ENCODE results near the gene TRAPPC2L.

TRAPPC2L gene, protein sequence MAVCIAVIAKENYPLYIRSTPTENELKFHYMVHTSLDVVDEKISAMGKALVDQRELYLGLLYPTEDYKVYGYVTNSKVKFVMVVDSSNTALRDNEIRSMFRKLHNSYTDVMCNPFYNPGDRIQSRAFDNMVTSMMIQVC

DNA sequence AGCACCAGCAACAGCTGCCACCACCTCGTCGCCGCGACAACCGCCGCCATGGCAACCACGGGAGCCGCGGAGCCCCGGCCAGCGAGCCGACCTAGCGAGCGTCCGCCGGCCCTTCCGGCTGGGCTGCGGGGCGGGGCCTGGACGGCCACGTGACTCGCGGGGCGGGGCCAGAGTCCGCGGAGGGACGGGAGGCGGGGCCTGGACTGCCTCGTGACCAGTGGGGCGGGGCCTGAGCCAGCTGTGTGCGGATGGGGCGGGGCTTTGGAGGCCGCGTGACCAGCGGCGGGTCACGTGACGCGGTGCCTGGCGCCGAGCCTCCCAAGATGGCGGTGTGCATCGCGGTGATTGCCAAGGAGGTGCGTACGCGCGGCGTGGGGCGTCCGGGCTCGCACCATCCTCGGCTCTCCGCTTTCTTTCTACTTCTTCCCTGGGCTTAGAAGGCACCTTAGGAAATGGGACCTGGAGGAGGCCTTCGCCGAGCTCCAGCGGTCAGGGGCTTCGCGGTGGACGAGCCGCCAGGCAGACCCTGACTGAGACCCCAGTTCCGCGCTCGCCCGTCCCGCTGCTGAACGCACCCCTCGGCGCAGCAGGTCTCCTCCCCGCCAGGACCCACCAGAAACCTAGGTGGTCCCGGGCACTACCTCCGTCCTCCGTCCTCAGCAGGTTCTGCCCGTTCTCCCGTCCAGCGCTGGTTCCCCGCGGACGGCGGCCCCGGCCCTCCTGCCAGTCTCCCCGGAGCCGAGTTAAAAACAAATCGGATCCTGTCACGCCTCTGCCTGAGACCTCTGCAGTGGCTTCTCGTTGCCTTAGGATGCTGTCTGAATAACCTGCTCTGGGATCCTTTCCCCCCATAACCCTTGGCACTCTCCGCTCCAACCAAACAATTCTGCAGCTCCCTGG lies at the start of gene TRAPPC2L, which contains the start of gene GALNS:
Gene TRAPPC2L, plus strand, starts transcription at position 300 of the 900 bp plus-strand sequence. Its CDS starts 24 bp downstream, at position 324.
Gene GALNS, minus strand, starts transcription at position 120 of the 900 bp plus-strand sequence. Its CDS starts 70 bp downstream, at position 50.
- H3K27ac ChIP-seq: peak within 1 kb of the TSS; percentile 45 to 94 (median 89)

DNA sequence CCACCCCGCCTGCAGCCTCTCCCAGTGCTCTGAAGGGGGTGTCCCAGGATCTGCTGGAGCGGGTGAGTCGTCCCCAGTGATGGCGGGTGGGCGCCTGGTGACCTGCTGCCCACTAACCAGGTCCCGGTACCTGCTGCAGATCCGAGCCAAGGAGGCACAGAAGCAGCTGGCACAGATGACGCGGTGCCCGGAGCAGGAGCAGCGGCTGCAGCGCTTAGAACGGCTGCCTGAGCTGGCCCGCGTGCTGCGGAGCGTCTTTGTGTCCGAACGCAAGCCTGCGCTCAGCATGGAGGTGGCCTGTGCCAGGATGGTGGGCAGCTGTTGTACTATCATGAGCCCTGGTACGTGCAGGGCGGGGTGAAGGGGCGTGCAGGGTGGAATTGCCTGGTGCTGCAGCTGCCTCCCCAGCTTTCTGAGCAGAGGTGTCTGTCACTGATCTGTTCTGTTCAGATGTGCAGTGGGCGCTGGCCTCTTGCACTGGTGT lies 49.7 kb upstream of the TRAPPC2L start:
- Histone ChIP-seq H3K4me3 (no peak overlapping the region), H3K27ac (no peak overlapping the region)

More for the DNA sequence above, at the start of gene TRAPPC2L, which contains the start of gene GALNS:
- H3K4me3 ChIP-seq: peak within 1 kb of the TSS; percentile 73 to 99 (median 93)

DNA sequence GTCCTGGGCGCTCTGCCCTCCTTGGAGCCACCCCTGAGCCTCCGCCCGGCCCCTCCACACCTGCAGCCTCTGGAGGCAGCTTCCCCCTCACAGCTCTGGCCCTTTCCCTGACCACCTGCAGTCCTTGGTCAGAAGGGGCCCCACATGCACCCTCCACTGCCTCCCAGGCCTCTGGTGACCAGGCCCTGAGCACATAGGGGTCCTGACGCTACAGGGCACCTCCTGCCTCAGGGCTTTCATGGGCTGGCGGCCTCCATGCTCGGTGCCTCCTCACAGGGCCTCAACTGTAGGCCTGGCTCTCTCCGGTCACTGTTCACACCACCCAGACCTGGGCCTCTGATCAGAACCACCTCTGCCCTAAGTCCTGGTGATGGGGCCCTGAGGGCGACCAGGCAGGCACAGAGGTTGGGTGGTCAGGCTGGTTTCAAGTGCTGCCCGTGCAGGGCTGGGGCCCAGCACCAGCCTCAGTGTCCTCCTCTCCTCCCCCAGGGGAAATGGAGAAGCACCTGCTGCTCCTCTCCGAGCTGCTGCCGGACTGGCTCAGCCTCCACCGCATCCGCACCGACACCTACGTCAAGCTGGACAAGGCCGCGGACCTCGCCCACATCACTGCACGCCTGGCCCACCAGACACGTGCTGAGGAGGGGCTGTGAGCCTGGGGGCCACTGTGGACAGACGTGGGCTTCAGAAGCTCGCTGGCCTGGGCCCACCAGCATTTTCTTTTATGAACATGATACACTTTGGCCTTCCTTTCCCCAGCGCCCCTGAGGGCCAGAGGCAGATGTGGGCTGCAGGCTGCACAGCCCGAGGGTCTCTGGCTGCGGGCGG lies 49.1 kb upstream of the TRAPPC2L start:
- H3K4me3 ChIP-seq: no peak overlapping the region
- no peak overlapping the region for H3K27ac ChIP-seq

DNA sequence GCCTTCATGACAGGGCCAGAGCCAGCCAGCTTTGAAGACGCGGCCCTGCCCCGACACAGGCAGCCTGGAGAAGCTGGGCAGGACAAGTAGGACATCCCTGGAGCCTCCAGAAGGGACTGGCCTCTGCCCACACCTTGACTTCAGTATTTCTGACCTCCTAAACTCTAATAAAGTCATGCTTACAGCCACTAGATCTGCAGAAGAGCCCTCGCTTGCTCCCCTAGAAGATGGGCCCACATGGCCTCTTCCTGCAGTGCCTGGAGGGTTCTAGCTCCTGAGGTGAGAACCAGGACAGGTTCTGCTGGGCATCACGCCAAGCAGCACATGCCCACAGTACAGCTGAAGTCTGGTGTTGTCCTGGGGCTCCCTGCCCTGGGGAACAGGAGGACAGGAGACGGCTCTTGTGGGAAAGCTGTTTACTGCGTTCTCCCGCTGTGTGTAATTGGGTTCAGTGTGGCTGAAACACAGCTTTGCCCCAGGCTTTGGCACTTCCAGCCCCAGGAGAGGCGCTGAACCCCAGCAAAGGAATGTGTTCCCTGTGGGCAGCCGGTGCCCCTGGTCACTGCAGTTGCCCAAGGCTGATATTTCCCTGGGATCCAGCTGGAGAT lies 47.8 kb upstream of the TRAPPC2L start:
- no peak overlapping the region for H3K4me3 ChIP-seq
- H3K27ac ChIP-seq: peak overlapping the region in 1 of 21 experiments; percentile 89

DNA sequence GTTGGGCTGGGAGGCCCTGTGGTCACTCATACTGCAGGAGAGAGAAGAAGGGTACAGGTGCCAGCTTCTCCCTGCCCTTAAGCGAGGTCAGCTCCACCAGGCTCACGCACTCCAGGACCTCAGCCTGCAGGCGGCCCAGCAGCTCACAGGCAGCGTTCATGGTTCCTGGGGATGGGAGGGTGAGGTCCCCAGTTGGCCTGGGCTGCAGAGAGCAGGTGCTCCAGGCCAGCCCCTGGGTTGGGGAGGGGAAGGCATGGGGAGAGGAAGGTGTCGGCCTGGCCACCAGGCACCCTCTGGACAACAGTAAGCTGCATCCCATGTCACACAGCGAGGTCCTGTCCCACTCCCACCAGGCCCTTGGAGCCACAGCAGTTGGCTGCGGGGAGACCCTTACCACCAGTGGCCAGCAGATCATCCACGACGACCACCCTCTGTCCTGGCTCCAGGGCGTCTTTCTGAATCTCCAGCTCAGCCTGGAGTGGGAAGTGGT lies 47.2 kb upstream of the TRAPPC2L start:
- Histone ChIP-seq H3K27ac (peak overlapping the region in 6 of 21 experiments; percentile 89 to 99 (median 95)), H3K4me3 (no peak overlapping the region)

DNA sequence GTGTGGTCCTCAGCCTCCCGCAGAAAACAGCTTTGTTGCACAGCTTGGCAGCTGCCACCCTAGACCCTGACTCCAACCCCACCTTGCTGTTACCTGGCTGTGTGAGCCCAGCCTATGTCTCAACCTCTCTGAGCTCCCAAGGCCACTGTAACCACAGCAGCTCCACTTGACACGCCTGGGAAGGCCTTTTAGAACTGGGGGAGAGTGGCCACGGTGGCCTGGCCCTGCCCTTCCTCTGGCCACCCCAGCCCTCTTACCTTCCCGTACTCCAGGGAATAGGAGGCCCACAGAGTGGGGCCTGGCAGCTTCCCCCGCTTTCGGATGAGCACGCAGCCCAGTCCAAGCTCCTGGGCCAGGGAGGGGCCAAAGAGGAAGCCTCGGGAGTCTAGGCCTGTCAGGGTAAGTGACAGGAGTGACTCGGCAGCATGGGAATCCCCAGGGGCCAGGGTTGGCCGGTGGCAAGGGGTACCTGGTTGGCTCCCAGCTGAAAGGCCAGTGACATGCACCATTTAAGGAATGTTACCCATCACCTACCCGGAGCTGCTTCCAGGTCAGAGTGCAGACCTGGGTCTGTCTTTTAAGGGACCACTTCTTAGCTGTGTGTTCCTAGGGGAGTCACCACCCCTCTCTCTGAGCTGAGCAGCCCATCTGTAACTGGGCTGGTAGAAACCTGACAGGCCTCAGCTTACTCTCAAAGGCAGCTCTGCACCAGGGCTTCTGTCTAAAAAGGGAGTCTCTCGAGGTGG lies 46.6 kb upstream of the TRAPPC2L start:
- H3K4me3 ChIP-seq: peak overlapping the region; percentile 41 to 89 (median 77)
- H3K27ac ChIP-seq: peak overlapping the region in 19 of 21 experiments; percentile 87 to 99 (median 96)

DNA sequence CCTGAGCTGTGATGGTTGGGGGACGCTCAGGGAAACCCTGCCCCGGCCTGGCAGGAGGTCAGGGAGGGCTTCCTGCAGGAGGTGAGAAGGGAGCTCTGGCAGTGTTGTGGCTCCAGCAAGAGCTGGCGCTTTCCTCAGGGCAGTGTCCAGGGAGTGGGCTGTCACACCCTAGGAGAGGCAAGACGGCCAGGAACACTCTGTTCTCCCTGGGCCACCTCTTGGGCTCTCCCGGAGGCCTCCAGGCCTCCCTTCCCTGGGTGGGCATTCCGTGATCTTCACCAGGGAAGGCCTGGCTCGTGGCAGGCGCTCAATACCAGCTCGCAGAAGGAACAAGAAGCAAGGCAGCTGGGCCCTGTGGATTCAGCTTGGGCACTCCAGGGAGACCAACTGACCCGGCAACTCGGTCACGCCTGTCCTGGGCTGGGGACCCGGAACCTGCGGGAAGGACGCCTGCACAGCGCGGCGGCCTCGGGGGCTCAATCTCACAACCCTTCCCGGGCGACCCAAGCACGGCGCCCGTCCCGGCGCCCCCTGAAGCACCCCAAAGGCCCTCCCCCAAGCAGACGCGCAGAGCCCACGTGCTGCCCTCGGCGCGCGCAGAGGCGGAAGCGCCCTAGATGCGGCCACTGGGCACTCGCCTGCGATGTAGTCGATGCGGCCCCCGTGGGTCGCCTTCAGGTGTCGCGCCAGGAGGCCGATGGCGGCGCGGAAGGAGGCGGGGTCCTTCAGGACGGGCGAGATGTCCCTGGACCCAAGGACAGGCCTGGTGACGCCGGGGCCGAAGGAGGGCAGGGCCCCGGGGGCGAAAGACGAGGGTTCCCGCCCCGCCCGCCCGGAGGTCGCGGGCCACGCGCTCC lies 45.8 kb upstream of the TRAPPC2L start:
- H3K27ac ChIP-seq: peak overlapping the region; percentile 83 to 99 (median 95)
- peak overlapping the region; percentile 41 to 89 (median 77) for H3K4me3 ChIP-seq

DNA sequence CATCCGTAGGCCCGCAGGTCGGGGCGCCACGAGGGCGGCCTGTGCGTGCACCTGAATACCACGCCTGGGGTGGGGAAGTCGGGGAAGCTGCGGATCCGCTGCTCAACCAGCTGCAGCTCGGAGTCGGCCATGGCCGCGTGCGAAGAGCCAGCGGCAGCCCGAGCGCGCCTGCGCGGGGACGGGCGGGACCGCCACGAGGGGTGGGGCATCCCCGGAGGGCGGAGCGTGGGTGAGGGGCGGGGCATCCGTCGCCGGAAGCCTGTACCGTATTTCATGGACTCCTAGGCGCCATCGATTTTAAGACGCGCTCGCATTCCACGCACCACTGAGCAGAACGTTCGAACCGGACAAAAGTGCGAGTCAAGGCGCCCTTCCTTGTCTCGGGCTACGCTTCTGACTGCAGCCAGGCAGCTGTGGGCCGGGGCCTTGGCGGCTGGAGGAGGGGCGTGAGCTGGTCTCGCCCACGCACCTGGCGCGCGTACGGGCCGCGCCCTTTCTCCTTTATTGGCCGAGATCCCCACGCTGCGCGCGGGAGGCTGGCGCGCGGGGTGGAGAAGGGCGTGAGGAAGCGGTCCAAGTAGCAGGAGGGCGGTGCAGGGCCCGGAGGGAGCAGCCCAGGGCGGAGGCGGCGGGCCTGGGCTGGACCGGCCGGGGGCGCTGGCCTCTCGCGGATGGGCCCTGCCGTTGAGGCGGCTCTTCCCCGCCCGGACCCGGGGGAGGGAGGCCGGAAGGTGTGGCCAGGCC lies 45.0 kb upstream of the TRAPPC2L start, which contains the start of gene APRT:
Gene APRT, minus strand, starts transcription at position 160 of the 744 bp plus-strand sequence. Its CDS starts 29 bp downstream, at position 131.
- H3K4me3 ChIP-seq: peak within 1 kb of the TSS; percentile 41 to 89 (median 77)
- H3K27ac ChIP-seq: peak within 1 kb of the TSS; percentile 83 to 99 (median 95)

DNA sequence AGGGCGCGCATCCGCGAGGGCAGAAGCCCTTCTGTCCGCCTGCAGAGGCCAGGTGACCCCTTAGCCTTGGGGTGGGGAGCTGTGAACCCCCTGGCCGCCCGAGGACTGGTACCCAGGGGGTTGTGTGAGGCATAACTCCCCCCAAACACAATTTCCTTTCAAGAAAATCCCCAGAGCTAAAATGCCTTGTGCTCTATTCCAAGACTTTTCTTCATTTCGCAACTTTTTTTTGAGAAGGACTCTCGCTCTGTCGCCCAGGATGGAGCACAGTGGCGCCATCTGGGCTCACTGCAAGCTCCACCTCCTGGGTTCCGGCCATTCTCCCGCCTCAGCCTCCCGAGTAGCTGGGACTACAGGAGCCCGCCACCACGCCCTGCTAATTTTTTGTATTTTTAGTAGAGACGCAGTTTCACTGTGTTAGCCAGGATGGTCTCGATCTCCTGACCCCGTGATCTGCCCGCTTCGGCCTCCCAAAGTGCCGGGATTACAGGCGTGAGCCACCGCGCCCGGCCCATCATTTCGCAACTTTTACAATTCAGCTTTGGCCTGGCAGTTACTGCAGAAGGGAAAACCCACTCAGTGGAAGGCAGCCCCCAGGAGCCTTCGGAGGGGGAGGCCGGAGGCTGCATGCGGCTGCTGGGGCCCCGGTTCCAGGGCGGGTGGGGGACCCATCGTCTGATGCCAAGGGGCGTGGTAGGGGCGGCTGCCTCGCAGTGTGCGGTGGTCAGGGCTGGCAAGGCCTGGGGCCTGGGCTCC lies 44.2 kb upstream of the TRAPPC2L start:
- Histone ChIP-seq H3K27ac (peak overlapping the region in 20 of 21 experiments; percentile 87 to 99 (median 96)), H3K4me3 (peak overlapping the region; percentile 41 to 89 (median 77))

DNA sequence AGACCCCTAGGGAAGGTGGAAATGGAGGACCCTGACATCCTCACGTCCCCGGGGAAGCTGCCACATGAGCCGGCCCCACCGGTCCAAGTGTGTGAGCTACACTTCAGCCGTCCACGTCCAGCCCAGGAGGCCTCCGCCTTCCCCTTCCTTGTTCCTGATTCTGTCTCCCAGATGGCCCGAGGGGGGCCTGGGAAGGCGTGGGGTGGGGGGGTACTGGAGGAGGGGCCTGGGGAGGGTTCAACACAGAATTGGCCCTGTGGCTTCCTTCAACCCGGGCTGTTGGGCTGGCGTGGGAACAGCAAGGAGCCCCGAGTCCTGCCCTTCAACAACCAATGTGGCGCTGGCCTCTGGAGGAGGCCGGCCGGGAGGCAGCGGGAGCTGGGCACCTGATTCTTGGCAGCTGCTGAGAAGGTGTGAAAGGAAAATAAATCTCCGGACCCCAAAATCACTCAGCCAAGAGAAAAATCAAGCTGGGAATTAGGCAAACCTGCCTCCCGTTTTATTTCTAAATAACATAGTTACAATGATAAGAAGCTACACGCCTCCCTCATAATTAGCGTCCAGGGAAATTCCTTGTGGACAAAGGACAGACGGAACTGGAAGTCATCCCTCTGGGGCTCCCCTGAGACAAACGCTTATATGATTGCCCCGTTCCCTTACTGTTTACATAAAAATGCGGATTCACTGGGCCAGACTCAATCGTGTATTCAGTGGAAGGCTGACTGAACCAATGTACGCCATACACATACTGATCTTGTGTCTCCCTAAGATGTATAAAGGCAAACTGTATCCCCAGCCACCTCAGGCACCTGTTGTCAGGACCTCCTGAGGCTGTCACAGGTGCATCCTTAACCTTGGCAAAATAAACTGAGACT lies 43.4 kb upstream of the TRAPPC2L start:
- Histone ChIP-seq H3K4me3 (no peak overlapping the region), H3K27ac (peak overlapping the region in 6 of 21 experiments; percentile 89 to 98 (median 96))

DNA sequence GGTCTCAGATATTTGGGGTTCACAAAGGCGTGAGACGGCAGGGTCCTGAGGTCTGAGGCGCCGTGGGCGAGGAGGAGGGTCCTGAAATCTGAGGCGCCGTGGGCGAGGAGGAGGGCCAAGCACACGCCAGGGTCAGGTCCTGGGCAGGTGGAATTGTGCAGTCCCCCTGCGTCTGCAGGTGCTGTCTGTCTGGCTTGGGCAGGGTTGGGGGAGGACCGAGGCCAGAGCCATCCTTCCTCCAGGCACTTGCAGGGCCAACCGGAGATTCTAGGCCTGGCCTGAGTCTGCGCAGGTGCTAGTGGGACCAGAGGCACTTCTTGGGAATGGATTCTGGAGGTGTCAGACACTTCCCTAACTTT lies 42.8 kb upstream of the TRAPPC2L start:
- no peak overlapping the region for H3K4me3 ChIP-seq
- no peak overlapping the region for H3K27ac ChIP-seq

DNA sequence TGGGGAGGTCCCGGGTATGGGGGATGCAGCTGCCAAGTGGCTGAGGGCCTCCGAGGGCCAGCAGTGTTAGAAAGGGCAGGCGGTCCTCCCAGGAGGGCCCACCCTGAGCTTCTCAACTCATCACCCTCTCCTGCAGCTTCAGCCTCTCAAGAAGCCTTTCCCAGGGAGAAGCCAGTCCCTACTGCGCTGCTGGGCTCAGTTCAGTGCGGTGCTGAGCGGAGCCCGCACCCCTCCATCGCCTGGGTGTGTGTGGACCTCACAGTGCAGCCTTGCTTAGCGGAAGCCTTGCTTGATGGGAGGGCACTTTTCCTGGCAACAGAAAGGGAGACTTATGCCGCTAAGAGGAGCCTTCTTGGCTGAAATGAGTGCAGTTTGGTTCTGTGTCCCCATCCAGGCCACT lies 41.7 kb upstream of the TRAPPC2L start:
- Histone ChIP-seq H3K4me3 (no peak overlapping the region), H3K27ac (no peak overlapping the region)

DNA sequence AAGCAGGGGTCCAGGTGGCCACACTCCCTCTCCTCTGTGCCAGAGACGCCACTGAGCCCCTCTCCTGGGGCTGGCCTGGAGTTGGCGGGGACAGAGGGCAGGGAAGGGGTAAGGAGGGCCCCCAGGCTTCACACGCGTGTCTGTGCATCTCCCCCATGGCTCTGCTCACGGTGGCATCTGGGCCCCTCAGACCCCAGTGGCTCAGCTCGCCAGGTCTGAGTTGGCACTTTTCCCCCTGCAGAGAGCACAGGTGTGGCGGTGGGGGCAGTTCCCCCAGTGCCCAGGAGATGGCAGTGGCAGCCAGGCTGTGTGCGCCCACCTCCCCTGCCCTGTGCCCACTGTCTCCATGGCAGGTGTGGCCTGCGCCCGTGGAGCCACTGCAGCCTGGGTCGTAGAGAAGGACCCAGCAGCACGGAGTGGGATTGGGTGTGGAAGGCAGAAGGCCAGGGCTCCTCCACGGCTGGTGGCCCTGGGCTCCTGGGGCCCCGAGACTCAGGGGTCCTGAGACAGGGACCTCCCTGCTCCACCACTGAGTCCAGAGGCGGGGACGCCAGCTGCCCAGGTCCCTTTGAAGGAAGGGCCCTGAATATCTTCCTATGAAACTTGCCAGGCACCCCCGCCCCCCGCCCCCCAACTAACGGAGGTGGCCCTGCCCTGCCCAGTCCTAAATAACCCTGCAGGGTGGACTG lies 40.9 kb upstream of the TRAPPC2L start:
- no peak overlapping the region for H3K4me3 ChIP-seq
- no peak overlapping the region for H3K27ac ChIP-seq

DNA sequence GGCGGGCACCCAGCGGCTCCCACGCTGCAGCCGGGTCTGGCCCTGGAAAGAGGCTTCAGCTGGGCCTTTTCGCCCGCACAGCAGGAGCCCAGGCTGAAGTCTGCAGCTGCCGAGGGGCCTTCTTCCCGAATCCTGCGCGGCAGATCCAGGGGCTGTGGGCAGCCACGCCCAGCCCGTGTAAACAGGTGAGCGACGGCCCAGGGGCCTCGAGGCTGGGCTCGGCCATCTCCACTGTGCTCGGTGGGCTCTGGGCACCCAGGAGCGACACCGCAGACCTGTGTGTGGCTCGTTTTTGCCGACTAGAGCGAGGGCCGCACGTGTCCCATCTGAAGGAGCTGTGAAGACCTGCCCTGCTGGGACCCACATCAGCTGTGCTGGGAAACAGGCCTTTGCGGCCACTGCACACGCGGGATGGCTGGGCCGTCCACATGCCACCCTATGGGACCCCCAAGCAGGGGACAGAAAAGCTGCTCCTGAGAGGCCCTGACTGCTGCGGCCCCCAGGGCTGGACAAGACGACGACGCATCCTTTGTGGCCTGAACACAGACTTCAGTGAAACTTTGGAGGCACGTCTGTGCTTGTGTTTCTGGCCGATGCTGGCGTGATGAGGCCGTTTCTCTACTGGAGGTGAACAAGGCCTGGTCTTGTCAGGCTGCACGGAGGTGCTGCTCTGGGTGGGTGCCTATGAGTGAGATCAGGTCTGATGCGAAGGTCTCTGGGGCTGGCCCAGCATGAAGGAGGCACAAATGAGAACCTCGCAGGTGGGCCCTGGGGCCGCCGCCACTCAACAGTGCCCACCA lies 40.0 kb upstream of the TRAPPC2L start:
- no peak overlapping the region for H3K27ac ChIP-seq
- no peak overlapping the region for H3K4me3 ChIP-seq

Data from skin epidermis (tissue), 12 donors.